Activated CD8-positive, alpha-beta memory T cell treated with anti-CD3 and anti-CD28 coated beads, Interleukin-2, amount 50 U/mL, for 48 hours (primary cell): ENCODE results near the gene RFC3.

Source experiments
- DNase-seq: peaks from one replicate; pipeline ENCODE4 v3.0.0-alpha.2; 2020

RFC3 gene

DNA sequence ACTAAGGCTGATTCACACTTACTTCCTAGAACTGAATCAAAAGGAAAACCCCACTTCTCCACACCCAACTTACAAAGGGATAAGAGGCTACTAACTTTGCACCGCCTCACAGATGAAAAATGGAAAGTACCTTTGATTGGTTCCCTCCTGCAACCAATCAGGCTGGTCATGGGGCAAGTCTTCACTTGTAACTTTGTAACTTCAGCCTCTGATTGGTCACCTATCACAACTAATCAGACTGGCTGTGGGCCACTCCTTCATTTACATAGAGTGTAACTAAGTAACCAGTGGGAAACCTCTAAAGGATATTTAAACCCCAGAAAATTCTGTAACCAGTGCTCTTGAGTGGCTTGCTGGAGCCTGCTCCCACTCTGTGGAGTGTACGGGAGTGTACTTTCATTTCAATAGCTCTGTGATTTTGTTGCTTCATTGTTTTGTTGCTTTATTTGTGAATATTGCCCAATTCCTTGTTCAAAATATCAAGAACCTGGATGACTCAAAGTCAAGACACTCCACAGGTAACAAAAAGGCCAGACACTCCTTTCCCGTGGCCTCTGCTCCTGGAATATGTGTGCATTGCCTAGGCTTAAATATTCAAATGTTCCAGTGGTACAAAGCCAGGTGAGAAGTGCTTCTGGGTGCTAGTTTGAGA is 50.5 kb downstream of the RFC3 start:
- no peak for DNase-seq

DNA sequence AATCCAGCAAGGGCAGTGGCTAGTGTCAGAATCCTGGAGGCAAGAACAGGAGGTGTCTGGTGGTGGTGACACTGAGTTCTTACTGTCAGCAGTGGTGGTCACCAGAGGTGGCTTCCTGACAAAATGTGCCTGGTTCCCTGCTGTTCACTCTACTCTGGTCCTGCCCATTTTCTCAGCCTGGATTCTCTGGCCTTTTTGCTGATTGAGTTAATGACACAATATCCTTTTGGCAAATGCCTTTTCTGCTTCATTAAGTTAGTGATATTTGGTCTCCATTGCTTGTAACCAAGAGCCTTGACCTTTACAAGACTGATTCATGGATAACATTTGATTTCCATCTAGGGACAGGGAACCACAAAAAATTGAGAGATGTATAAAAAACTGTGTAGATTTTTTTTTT is 51.1 kb downstream of the RFC3 start:
- DNase-seq: no peak

DNA sequence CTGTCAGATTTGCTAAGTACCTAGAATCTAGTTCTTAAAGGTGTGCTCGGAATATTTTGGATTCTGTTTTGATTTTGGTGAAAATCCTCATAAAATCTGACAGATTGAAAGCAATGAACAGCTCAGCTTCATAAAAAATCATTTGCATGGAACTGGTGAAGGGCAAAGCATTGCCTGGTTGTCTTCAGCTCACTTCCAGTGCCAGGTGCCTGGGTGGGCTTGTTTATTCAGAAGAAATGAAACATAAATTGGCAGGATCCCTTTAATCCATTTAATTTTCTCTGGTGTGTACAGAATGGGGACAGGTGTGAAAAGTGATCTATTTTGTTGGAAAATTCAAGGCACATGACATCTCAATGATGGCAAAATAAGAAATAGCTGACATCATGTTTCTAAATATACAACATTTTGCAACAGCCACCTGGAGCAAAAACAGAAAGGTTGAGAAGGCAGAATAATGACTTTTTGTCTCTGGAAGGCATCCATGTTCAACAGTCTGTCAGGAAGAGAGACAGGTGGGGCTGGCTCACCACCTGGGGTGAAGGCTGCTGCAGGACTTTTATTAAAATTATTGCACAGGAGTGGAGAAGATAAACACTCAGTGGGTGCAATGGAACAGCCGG is 52.2 kb downstream of the RFC3 start:
- DNase-seq: no peak

DNA sequence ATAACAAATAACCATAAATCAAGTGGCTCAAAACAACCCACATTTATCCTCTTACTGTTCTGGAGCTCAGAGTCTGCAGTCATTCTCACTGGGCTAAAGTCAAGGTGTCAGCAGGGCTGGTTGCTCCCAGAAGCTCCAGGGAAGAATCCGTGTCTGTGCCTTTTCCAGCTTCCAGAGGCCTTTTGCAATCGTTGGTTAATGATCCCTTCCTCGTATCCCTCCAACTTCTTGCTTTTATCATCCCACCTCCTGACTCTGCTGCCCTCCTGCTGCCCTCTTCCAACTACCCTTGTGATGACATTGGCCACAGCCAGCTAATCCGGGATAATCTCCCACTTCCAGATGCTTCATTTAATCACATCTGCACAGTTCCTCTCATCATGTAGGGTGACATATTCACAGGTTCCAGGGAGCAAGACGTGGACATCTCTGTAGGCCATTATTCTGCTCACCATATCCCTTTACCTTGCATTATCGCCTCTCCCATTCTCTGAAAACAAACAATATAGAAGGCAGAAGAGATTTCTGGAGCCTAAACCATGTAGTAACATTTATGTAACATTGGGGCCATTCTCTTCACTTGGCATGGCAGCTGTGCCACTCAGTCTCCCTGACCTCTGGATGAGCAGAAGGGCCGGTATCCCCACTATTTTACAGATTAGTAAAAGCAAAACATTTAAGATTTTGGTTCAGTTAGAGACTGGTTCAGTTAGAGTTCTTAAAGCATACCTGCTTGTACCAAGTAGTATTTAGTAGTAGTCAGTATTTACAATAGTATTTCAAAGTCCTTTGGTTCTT is 53.5 kb downstream of the RFC3 start:
- no peak for DNase-seq

DNA sequence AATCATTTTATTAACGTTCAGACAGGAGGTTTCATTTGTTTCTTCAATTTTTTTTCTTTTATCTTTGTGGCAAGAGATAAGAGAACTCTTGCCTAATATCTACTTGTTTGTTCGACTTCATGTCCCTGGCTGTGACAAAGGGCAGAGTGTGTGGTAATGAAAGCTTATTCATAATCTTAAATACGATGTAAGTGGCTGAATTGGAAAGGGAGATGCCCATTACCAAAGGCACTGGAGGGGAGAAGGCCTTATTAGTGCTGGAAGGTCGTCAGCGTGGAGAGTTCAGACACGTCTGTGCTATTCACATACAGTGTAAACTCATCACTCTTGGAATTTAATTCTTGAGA is 54.0 kb downstream of the RFC3 start:
- DNase-seq: no peak

DNA sequence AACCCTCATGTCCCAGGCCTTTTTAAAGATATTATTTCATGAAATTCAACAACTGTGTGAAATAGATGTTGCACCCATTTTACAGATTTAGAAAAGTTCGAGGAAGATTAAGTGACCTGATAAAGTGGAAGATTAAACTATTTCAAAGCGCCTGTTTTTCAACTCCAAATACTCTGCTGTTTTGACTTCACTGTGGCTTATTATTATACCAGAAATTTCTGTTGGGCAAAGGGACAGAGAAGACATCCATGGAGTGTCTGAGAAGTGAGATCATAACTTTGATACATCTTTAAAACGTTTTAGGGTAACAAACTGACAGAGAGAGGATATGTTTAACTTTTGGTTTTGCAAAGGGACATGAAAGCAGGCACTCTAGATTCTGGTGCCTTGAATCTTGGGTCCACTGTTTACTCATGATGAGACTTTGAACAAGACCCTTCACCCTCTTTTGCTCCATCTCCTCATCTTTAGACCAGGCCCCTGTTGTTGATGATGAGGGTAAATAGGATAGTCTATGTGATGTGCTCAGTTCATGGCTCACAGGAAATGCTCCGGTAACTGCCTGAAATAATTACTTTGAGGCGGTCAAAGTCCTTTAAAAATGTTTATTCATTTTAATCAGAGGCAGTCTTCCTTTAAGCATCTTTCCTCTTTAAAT is 55.4 kb downstream of the RFC3 start:
- DNase-seq: no peak

DNA sequence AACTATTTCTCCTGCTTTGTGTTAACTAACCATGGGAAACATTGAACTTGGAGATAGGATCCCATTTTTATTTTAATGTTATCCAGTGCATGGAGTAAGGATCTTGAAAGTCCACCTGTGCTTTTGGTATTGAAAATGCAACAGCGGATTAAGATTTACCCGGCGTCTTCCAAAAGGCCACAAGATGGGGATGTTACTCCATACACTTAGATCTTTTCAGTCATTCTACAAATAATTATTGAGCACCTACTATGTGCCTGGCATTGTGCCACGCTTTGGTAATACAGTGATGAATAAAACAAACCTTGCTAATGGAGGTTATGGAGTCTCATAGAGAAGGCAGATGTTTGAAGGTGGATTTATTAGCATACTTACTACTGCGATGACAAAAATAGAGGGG is 56.9 kb downstream of the RFC3 start:
- DNase-seq: no peak

DNA sequence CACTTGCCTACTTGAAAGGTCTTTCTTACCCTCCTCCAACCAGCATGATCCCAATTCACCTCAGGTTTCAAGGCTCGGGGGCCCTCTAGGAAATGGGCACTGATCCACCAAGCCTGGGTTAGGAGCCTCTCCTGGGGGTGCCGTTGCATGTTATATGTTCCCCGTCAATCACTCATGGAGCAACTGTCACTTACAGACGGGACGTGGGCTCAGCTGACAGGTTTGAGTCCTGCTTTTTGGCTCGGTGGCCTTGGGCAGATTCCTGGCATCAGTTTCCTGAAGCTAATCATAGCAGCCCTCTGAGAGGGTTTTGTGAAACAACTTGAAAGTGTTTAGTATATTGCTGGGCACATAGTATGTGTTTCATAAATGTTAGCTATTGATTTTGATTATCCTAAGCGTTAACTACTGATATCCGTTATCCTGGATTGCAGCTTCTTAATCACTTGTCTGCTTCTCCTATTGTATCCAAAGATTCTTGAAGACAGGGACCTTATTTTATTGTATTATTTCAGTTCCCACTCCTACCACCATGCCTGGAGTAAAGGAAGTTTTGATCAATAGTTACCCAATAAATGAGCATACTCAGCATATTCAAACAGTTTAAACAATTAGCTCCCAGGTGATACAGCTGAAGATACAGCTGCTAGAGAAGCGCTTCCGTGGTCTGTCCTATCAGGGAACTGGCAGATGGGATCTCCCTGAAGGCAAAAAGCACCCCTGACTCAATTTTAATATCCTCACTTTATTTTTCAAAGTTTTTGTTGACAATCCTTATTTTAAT is 57.9 kb downstream of the RFC3 start:
- no peak for DNase-seq

DNA sequence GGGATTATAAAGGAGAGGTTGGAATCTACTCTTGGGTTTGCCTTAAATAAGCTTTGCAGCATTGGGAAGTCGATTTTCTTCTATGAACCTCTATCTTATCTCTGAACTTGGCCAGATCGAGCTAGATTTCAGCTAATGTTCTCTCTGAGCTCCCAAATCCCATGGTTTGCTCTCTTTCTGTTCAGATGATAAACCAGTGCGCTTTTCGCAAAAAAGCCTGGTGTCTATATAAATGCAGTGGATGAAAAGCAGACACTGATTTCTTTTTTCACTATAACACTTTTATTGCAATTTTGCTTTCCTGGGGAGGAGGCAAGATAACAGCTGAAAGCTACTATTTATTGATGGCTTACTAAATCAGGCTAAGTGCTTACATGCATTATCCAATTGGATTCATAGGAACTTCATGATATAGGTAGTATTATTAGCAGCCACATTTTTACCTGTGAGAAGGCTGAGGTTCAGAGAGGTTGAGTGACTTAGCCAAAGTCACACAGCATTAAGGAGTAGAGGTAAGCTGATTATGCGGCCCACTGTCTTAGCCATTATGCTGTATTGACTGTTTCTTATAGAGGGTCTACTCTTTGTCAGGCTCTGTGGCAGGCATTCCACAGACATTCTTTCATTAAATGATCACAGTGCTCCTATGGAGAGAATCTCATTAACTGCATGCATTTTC is 58.9 kb downstream of the RFC3 start:
- no peak for DNase-seq

DNA sequence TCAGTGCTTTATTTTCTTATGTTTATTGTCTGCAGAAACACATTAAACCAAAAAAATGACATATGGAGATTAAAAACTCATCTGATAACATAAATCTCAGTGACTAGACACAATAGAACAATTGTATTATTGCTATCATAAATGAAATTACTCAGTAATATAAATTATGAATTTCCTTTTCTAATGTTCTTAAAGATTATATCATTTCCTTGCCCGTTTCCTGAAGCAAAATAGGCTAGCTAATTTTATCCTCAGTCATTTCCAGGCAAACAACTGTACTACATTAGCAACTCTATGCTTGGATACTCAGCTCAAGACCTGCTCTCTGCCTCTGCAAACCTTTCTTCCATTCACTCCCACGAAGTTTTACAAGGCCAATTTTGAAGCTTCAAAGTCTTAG is 61.2 kb downstream of the RFC3 start:
- no peak for DNase-seq

DNA sequence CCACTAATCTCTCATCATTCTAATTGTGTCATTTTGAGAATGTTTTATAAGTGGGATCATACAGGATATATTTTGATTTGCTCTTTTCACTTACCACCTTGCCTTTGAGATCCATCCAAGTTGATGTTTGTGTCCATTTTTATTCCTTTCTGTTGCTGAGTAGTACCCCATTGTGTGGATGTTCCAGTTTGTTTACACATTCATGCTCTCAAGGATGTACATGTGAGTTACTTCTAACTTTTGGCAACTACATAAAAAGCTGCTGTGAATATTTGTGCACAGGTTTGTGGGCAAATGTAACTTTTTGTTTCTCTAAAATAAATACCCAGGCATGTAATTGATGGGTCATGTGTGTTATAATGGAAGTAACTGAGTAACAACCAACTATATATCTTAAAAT is 64.9 kb downstream of the RFC3 start:
- DNase-seq: no peak

DNA sequence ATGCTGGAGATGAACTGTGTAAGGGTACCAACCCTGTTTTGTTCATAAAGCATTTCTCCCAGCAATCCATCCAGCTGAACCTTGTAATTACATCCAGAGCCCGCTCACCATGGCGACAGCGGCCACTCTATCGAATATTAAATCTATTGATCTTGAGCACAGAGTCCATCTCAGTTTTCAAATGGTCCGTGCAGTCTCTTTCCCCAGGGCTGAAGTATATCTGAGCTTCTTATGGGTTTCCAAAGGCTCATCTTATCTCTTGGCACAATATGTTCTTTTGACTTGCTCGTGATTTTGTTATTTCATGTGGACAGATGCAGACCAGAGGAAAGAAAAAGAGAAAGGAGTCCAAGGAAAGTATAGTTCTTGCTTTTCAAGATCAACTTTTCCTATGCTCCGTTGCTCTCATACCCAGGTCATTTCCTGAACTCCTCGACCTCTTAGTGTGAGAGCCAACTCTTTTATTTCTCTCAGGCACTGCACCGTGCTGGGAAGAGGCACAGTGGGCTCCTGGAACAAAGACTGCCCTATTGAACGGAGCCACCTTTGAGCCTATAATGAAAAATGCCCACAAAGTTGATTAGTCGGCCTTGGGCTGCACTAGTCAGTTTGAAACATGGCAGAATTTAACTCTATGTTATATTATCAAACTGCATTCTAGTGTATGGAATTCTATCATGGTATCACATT is 66.7 kb downstream of the RFC3 start:
- no peak for DNase-seq
